GM19324 (cell line): ENCODE measurements around the gene HLCS.

Experiments
- ATAC-seq: cut with Tn5 transposase; IDR thresholded peaks from one replicate; pipeline ENCODE4 v1.9.1; 2021; ENCODE audit warnings: mild to moderate bottlenecking, moderate library complexity; ENCODE audit not compliant: unreplicated experiment, low FRiP score

Gene HLCS

GRCh38 chr21:36987845-36988244 is 21.4 kb upstream of the HLCS start:
- ATAC-seq = no peak

GRCh38 chr21:36985751-36986594 is 19.5 kb upstream of the HLCS start:
- ATAC-seq = no peak

- ATAC-seq = no peak
These were observed 15.7 kb upstream of the HLCS start for GRCh38 chr21:36981977-36982700.

GRCh38 chr21:36981049-36981391 is 14.6 kb upstream of the HLCS start:
- ATAC-seq = no peak

- no peak for ATAC-seq
These were observed 14.0 kb upstream of the HLCS start for GRCh38 chr21:36980280-36981048.

- peak; percentile 64 for ATAC-seq
These were observed 10.6 kb upstream of the HLCS start for GRCh38 chr21:36976882-36977651.

- ATAC-seq = no peak
These were observed 9.9 kb upstream of the HLCS start for GRCh38 chr21:36976228-36976861.

- no peak for ATAC-seq
These were observed 8.4 kb upstream of the HLCS start for GRCh38 chr21:36974851-36975192.

GRCh38 chr21:36973986-36974850 is 7.7 kb upstream of the HLCS start:
- ATAC-seq = no peak

- no peak for ATAC-seq
These were observed 2.5 kb upstream of the HLCS start for GRCh38 chr21:36968976-36969375.

- no peak for ATAC-seq
These were observed 1.9 kb upstream of the HLCS start for GRCh38 chr21:36968414-36968813.

- ATAC-seq = peak; percentile 24
These were observed 626 bp upstream of the HLCS start for GRCh38 chr21:36966821-36967768.

- ATAC-seq = no peak
These were observed 776 bp downstream of the HLCS start for GRCh38 chr21:36965720-36966065.

- no peak for ATAC-seq
These were observed 1.4 kb downstream of the HLCS start for GRCh38 chr21:36964827-36965719.

- ATAC-seq = no peak
These were observed 2.1 kb downstream of the HLCS start for GRCh38 chr21:36964398-36964797.

GRCh38 chr21:36962098-36962780 is 4.2 kb downstream of the HLCS start:
- ATAC-seq = no peak
